Endothelial cell of hepatic sinusoid (primary cell): Measurements from ENCODE around the gene WDR59.
"Not testable (repeated sequence)": the region's sequence is repeated elsewhere in the genome, so short reads cannot be mapped to it uniquely, and the experiment has no call there.

Experiments
- in situ Hi-C: cut with HindIII; loops from 2 replicates; pipeline ENCODE4 v1.10.0; 2017; ENCODE audit warnings: low sequenced_read_pairs

WDR59 gene

DNA sequence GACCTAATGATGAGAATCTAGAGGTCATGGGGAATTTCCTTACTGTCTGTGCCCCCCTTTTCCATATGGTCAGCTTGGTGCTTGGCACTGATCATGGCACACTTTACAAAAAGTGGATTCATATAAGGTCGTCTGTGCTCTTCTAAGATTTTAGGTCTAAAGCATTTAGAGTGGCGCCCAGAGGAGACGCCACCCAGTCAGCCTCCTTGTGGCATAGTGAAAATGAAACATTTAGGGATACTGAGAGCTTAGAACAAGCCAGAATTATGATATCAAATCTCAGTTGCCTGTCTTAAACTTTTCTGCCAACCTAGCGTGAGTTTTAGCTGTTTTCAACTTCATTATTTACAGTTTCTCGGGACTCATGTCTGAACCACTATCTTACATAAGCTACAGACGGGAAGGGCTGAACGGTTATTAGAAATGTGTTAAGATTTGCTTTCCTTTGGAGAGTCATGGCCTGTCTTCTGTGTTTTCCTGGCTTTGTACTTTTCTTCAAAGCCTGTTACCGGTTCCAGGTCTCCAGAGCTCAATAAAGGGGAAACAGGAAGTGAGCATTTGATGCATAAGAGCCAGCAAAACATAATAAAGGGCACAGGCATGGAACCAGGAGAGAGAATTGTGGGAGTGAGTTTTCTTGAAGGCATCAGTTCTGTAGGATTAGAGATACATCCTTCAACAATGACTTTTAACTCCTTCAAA is 27.6 kb upstream of the WDR59 start:
- in situ Hi-C loops = loop anchor here (10.0 kb wide), 1 partner anchor 52 kb away; no protein-coding TSS in a partner anchor

DNA sequence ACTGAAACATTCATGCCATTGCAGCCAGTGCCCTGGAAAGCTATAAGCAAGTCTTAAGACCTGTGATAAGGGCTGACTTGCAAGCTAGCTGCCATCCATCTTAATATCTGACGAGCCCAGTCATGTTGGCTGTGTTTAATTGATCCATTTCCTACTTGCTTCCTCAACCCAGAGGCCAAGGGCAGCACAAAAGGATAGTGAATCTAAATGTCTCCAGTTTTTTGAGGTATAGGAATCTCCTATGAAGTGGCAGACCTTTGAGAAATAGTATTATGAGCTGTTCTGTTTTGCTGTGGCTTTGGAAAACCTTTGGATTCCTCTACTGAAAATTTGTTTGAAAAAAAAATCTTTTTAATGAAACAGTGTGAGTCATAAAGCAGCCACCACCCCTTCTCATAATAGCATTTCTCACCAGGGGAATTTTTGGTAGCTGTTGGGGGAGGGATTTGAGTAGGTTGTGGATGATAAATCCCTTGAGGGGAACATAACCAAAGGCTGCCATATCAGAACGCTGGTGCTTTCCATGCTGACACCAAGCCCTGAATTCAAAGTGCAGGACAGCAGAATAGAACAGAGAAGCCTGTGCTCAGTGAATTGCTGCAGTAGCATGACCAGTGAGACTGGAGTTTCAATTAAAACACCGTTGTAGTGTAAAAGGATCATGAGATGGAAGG is 26.8 kb upstream of the WDR59 start:
- in situ Hi-C loops = loop anchor here (10.0 kb wide), 1 partner anchor 53 kb away; no protein-coding TSS in a partner anchor

DNA sequence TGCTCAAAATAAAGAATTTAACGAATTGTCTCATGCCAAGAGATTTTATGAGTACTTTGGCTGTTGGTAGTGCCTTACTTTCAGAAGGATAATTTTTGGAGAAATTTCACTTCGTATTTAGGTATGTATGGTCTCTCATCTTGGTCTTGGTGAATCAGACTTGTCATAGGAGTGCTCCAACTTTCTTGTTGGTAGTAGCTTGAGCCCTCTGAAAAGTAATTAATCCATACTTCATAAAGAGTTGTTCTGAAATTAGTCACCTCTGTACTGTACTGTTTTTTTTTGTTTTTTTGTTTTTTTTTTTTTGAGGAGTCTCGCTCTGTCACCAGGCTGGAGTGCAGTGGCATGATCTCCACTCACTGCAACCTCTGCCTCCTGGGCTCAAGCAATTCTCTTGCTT is 25.5 kb upstream of the WDR59 start:
- in situ Hi-C loops = loop anchor here (10.0 kb wide), 1 partner anchor 54 kb away; no protein-coding TSS in a partner anchor

DNA sequence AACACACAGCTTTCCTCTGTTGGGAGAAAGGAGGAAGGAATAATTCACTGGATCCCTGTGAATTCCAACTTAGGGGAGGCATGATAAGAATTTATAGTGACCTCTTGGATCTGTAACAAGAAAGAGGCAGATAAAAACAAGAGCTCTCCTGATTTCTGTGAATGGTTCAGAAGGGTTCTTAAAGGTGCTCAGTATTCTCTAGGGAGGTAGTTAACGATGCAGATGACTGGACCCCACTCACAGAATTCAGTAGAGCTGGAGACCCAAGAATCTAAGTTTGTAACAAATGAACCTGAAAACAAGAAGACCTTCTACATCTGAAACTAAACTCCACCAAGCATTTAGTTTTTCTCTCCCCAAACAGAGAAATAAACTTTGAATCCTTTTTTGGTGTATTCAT is 22.5 kb upstream of the WDR59 start:
- in situ Hi-C loops = loop anchor here (5.0 kb wide), 1 partner anchor 100 kb away; no protein-coding TSS in a partner anchor

DNA sequence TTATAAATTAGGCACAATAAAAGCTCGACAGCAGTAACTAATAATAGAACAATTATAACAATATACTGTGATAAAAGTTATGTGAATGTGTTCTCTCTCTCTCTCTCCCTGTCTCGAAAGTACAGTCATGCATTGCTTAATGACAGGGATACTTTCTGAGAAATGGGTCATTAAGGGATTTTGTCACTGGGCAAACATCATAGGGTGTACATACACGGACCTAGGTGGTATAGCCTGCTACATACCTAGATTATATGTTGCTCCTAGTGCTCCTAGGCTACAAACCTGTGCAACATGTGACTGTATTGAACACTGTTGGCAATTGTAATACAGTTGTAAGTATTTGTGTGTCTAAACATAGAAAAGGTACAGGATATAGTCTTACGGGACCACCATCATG is 20.8 kb upstream of the WDR59 start:
- in situ Hi-C loops = loop anchor here (5.0 kb wide), 1 partner anchor 102 kb away; no protein-coding TSS in a partner anchor

DNA sequence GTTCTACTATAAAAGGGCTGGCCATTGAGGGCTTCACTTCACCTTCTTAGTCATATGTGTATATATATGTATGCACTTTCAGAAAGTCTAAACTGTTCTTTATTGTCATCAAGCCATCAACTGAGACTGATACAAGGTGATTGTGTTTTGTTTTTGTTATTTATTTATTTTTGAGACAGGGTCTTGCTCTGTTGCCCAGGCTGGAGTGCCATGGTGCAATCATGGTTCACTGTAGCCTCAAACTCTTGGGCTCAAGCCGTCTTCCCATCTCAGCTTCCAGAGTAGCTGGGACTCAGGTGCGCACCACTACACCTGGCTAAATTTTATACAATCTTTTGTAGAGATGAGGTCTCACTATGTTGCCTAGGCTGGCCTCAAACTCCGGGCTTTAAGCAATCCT is 19.5 kb upstream of the WDR59 start:
- in situ Hi-C loops = no loop called here

DNA sequence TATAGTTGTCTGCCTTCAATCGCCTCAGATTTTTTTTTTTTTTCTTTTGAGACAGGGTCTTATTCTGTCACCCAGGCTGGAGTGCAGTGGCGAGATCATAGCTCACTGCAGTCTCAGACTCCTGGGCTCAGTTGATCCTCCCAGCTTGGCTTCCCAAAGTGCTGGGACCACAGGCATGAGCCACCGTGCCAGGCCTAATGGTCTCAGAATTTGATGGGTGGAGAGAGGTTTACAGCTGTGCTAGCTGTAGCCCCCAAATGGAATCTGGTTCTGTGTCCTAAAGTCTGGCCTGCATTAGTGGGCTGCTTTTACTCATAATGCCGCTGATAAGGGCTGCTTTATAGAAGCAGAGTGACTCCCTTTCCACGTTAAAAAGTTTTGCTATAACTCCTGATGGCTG is 19.0 kb upstream of the WDR59 start:
- in situ Hi-C loops = no loop called here

DNA sequence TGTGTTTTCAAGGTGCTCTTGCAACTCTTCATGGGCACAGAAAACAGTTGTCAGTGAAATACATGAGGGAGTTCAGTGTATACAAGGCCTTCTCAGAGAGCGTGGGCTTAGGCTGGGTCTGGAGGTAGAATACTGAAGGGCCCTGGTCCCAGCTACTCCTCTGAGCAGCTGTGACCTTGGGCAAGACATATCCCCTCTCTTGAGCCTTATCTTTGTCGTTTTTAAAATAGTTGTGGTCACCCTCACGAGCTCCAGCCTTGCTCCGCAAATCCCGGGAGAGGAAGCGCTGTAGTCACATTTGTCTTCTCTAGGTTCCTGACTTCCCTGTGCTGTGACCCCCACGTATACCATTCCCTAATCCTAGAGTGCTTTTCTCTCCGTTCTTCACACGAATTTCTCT is 17.6 kb upstream of the WDR59 start:
- in situ Hi-C loops = no loop called here

DNA sequence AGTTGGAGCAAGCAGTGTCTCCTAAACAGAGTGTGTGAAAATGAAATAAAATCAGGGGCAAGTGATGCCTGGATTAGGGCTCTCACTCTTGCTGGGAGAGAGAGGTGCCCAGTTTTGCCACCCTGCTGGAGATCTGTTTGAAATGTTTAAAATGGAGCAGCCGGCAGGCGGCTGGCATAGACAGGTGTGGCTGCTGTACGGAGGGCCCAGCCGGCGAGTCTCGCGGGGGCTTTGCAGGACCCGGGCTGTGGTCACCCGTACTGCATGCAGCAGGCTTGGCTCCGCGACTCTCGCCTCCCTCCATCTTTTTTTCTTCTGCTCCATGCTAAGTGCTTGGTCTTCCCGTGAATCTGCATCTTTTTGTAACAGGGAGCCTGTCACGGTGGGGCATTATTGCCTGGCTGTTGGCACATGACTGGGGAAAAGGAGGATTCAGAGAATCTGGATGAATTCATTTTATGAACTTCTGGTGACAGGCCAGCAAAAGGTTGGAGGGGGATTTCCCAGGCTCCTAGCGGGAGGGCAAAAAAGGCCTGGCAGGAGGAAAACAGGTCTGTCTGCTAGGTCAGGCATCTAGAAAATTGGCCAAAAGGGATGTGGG is 15.7 kb upstream of the WDR59 start:
- in situ Hi-C loops = no loop called here

DNA sequence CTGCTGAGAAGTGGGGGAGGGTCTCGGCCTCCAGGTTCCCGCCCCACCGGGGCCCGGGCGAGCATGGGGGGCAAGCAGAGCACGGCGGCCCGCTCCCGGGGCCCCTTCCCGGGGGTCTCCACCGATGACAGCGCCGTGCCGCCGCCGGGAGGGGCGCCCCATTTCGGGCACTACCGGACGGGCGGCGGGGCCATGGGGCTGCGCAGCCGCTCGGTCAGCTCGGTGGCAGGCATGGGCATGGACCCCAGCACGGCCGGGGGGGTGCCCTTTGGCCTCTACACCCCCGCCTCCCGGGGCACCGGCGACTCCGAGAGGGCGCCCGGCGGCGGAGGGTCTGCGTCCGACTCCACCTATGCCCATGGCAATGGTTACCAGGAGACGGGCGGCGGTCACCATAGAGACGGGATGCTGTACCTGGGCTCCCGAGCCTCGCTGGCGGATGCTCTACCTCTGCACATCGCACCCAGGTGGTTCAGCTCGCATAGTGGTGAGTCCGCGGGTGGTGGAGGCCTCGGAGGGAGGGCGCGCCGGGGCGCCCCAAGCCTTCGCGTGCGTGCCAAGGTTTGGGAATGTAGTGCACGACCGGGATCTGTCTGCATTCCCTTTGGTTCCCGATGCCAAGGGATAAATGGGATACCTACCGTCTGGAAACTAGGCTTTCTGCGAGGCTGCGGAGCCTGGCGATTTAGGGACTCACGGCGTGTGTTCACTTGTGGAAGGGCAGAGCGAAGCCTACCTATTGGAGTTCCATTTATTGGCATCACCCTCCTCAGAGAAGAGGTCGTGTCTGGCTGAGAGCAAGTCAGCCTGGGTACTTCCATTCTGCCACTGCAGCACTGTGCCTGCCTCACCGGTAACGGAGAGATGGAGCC is 14.9 kb upstream of the WDR59 start:
- in situ Hi-C loops = no loop called here

DNA sequence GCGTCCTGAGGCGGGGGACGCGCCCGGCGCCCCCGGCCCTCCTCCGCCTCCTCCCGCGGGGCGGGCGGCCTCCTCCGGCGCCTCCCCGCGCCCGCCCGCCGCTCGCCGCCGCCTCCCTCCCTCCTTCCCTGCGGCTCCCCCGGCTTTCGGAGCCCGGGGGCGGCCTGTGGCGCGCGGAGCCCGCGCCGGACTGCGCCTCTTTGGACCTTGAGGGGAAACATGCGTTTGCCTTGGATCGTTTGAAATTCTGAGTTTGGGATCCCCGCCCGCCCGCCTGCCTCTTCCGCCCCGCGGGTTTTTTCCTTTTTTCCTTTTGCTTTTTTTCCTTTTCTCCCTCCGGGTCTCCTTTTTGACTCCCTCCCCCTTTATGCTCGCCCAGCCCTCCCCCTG is 14.3 kb upstream of the WDR59 start:
- in situ Hi-C loops = no loop called here

DNA sequence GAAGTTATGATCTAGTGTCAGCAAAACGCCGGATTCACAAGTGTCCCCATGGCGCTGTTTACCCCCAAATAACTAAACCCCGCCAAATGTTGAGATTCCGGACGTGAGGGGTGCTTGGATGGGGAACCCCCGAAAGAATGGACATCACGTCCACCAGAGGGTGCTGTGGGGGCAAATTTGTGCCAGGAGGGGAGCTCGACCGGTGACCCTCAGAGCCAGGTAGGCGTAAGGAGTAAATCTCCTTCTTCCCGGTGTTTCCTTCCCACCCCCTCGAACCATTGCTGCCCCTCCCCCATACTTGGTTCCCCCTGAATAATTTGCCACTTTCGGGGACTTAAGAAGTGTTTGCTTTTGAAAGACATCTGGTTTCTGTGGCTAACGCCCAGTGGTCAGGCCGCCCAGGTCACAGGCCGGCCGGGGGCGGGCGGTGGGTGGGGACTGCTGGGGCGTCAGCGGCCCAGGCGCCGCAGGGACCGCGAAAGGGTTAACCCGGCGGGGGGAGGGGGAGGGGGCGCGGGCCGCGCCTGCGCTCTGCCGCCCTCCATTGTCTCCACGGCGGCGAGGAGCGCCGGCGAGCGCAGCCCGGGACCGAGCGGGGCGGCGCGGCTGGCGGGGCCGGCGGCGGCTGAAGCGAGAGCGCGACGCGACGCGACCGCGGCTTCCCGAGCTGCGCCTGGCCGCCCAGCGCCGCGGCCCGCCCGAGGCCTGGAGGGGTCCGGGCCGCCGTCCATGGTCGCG is 13.7 kb upstream of the WDR59 start, which contains the start of gene ZNRF1:
Gene ZNRF1 (plus strand): TSS at position 544 of the 738 bp plus-strand sequence. CDS start 648 bp downstream, outside the sequence.
- in situ Hi-C loops = no loop called here

DNA sequence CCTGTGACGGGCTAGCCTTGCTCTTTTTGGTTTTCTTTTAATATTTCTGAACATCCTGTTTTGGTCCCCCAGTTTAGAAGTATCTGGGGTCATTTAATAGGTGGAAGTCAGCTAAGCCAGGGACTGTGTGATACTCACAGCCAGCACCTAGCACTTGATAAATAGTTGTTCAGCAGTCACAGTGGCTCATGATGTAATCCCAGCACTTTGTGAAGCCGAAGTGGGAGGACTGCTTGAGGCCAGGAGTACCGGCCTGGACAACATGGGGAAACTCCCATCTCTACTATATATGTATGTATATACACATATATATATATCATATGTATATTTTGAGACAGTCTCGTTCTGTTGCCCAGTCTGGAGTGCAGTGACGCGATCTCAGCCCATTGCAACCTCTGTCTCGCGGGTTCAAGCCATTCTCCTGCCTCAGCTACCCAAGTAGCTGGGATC is 12.1 kb upstream of the WDR59 start:
- in situ Hi-C loops = no loop called here

DNA sequence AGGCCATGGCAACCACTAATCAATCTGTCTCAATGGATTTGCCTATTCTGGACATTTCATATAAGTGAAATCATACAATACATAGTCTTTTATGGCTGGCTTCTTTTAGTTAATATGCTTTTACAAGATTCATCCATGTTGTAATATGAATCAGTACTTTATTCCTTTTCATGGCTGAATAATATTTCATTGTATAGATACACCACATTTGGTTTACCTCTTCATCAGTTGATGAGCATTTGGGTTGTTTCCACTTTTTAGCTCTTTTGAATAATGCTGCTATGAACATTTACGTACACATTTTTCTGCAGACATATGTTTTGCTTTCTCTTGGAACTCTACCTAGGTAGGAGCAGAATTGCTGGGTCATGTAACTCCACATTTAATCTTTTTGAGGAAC is 11.1 kb upstream of the WDR59 start:
- in situ Hi-C loops = no loop called here

DNA sequence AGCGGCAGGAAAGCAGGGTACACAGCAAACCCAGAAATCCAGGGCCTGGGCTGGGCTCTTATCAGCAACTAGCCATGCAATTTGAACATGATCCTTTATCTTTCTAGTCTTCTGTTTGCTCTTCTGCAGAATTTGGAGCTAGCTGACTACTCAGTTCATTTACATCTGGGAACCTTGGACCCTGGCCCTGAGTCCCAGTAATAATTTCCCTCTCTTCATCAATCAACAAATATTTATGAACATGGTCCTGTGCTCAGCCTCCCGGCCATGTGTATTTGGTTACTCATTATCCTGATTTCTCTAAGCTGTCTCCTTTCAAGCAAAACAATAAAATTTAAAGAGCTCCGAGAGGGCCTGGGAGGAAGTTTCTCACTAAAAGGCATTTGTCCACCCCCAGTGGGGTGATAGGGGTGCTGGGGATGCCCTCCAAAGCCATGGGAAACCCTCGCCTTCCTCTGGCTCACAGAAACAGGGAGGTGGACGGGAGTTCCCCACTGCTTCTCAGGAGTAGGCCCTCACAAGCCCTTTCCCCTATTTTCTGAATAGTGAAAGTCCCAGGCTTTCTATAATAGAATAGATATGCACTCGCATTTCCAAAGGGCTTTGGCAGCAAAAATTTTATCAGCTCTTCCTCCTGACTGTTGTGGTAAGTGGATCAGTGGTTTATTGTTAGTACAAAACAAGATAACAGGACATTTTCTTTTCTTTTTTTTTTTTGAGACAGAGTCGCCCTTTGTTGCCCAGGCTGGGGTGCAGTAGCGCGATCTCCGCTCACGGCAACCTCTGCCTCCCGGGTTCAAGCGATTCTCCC is 6.9 kb upstream of the WDR59 start:
- in situ Hi-C loops = no loop called here

DNA sequence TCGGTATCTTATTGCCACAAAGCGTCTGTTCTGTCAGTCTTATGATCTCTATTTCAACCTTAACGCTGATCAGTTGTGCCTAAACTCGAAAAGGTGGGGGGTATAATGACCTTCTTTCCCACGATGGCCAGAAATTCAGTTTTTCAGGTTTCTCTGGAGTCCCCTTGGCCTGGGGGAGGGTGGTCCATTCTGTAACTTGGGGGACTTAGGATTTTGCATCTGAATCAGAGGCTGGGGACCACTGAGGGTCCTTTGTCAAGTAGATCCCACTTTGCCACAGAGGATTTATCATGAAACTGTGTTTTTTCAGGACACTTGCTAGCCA is 6.3 kb upstream of the WDR59 start:
- in situ Hi-C loops = no loop called here

DNA sequence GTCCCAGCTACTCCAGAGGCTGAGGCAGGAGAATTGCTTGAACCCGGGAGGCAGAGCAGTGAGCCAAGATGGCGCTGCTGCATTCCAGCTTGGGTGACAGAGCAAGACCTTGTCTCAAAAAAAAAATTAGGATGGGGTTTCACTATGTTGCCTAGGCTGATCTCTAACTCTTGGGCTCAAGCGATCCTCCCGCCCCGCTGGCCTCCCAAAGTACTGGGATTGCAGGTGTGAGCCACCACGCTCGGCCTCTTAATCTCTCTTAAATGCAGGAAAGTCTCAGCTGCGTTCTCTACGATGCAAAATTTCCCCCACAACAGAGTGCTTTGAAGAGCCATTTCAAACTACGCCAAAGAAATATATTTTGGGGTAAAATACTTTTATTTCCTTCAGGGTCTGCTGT is 5.9 kb upstream of the WDR59 start:
- in situ Hi-C loops = no loop called here

DNA sequence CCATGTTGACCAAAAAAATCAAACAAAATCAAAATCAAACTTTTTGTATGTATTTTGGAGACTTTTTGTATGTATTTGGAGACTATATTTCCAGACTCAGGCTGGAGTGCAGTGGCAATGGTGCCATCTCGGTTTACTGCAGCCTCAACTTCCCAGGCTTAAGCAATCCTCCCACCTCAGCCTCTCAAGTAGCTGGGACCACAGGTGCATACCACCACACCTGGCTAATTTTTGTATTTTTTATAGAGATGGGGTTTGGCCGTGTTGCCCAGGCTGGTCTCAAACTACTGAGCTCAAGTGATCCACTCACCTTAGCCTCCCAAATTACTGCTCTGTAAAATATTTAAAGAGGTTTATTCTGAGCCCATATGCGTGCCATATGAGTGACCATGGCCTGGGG is 4.9 kb upstream of the WDR59 start:
- in situ Hi-C loops = not testable (repeated sequence)

DNA sequence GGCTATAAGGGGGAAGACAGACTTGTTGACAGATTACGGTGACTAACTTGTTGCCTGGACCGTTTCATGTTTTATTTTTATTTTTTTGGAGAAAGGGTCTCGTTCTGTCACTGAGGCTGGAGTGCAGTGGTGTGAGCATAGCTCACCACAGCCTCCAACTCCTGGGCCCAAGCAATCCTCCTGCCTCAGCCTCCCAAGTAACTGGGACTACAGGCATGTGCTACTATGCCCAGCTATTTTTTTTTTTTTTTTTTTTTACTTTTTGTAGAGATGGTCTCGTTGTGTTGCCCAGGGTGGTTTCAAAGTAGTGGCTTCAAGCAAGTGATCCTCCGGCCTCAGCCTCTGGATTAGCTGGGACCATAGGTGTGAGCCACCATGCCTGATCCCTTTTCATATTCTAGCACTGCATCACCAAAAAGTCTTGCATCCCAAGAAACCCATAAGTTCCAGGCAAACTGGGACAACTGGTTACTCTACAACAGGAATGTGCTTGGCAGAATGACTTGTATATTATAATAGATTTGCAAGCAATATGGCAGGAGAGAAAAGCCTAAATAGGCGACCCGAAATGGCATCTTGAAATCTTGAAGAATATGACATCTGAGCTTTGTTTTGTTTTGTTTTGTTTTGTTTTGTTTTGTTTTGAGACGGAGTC is 2.2 kb upstream of the WDR59 start:
- in situ Hi-C loops = no loop called here
